ENCODE measurements around the gene CUL2.

- TF ChIP-seq POLR2AphosphoS5 (IDR thresholded peaks at IDR 0.05; ENCODE audit: low read depth, low read length) (no peak), REST (IDR thresholded peaks at IDR 0.05; ENCODE audit: insufficient read depth in 1 of 2, low read depth in 2 of 2, low read length in 2 of 2) (no peak)
Observed at GRCh38 chr10:35017608-35018007, 72.5 kb downstream of the CUL2 start.
